NCI-H1105 (cell line): ENCODE results near the gene ERC2.

ENCODE experiments used
- DNase-seq: peaks from one replicate; lab custom pipeline; 2025; lab: John Stamatoyannopoulos, UW

ERC2 gene

GRCh38 chr3:55494976-55495375 is 973.3 kb downstream of the ERC2 start:
- no peak for DNase-seq

GRCh38 chr3:55492976-55493375 is 975.3 kb downstream of the ERC2 start:
- no peak for DNase-seq

- DNase-seq, result no peak
These were observed 976.9 kb downstream of the ERC2 start for GRCh38 chr3:55491296-55491816.

DNA sequence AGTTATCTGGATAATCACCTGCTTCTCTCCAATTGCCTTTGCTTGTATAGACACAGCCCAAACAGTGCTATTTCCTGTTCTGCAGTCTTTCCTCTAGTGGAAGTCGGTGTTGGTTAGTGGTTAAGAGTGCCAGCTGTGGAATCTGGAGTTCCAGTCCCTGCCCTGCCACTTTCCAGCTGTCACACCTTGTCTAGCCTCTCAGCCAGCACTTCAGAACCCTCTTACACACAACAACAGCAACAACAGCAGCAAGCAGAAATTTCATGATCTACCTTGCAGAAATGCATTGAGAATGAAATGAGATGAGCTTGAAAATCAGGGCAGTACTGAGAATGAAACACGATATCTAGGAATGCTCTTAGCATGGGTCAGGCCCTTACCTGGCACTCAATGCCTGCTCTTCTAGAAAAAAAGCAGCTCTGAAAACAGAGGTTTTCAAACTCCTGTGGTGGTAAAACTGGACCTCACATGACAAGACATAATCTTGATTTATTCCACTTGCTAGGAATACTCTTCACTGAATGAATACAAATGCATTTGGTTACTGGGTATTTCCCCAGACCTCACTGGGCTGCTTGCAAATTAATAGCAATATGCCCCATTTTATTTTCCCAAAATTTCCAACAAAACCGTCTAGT is 977.9 kb downstream of the ERC2 start:
- no peak for DNase-seq

DNA sequence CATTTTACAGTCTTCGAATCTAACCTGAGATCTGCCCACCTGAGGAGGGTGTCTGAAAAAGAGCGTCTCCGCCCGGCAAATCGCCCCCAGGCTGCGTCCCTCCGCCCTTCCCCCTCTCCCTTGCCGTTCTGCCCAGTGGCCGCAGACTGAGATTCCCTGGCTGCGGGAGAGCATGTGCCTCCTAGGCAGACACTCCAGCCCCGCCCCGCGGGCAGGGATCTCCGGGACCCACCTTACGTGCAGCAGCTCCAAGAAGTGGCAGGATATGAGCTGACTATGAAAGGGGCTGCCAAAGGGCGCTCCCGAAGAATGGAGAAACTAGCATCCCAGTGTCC is 978.5 kb downstream of the ERC2 start:
- DNase-seq, result no peak

GRCh38 chr3:55488398-55489055 is 979.7 kb downstream of the ERC2 start:
- no peak for DNase-seq

DNA sequence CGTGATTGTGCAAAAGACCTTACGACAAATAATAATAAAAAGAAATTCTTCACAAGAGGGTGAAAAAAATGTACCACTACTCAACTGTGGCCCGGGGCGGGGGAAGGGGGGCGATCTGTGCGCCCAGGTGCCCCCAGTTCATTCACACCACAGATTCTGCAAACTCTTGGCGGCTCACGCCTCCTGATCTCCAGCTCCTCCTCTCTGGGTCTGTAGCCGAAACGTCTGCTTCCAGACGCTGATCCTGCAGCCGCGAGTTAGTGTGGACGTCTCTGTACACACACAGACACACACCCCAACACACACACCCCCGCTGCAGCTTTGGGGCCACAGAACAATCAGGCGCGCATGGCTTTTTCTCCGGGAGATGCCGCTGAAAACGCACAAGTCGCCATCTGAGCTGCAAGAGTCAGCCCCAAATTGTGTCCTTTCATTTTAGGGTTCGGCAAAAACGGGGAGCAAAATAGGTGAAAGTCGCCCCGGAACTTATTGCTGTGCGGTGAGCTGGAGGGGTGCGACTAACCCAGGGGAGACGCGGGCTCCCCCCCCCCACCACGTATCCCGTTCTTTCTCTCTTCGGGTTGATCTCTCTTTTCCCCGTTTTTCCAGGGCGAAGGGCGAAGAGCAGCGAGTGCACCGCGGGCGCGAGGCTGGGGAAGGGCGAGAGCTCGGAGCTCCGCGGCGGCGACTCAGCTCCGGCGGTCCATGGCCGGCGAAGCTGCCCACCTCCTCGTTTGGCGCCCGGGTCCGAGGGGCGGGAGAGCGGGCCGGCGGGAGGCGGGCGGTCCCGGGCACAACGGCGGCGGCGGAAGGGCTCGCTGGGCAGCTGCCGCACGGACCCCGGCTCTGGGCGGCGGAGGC is 980.7 kb downstream of the ERC2 start:
- DNase-seq, result no peak

DNA sequence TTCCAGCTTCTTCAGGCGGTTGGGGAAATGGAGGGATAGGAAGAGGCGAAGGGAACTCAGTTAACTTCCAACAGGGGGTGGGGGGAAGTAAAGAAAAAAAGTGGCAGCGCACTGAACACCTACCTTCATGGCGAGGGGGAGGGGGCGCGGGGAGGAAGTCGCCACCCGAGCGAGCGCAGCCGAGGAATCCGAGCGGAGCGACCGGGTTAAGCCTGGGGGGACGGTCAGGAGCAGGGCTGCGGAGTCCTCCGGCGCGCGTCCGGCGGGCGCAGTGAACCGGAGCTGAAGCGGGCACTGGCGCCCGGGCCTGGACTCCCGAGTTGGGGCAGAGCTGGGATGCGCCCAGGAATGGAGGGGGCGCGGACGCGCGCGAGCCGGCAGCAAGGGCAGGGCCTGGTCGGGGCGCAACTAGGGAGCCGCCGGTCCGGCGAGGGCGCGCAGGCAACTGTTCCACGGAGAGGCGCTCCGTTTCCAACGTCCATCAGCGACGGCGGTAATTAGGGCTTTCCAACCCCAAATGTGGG is 981.3 kb downstream of the ERC2 start, which contains the start of gene WNT5A:
Gene WNT5A (minus strand): TSS at position 450 of the 524 bp plus-strand sequence. CDS start 321 bp downstream, at position 129.
- no peak for DNase-seq

DNA sequence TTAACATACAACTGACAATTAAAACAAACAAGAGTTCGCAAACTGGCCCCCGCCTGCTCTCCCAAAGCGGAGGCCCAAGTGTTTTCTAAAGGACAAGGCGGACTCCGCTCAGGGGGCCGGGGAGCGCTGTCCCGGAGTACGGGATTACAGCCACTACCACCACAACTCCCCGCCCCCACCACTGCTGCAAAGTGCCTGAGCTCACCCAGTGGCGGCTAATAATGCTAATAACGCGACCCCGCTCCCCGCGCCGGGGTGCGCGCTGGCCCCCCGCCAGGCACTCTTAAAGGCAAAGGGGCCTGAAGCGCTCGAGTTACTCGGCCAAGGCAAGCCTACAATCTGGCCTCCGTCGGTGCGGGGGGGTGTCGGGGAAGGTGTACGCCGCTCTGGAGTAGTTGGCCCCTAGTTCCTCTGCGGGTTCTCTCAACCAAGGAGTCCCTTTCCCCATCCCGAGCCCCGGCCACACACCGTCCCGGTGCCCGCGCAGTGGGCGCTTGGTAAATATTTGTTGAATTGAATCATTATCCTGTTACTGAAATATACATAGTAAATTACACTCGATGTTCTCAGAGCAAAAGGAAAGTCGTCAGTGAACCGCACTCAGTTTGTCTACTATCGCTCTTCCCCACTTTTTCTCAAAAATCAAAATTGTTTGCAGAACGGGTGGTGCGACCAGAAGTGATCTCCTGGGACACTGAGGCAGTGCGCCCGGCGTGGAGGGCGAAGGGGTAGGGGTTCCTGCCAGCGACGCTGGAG is 982.0 kb downstream of the ERC2 start:
- DNase-seq, result peak; percentile 45

- DNase-seq, result no peak
These were observed 983.2 kb downstream of the ERC2 start for GRCh38 chr3:55484801-55485791.

DNA sequence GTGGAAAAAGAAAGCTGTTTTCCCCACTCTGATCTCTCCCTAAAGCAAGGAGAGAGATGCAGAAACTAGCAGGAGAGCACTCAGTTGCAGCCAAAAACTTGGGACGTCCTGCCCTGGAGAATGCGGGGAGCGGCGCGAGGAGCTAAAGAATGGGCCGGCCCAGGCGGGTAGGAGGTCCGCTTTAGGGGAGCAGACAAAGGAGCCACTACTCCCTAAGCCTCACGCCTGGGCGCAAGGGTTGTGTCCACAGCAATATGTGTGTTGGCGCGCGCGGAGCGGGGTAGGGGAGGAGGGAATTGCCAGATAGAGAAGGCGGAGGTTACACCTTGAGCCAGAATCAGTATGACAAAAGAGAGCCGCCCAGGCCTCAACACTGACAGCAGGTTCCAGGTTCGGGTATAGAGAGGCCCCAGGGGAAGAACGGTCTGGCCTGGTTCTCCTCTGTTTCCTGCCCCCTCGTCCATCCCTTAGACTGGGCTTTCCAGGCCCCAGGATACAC is 984.0 kb downstream of the ERC2 start:
- no peak for DNase-seq

DNA sequence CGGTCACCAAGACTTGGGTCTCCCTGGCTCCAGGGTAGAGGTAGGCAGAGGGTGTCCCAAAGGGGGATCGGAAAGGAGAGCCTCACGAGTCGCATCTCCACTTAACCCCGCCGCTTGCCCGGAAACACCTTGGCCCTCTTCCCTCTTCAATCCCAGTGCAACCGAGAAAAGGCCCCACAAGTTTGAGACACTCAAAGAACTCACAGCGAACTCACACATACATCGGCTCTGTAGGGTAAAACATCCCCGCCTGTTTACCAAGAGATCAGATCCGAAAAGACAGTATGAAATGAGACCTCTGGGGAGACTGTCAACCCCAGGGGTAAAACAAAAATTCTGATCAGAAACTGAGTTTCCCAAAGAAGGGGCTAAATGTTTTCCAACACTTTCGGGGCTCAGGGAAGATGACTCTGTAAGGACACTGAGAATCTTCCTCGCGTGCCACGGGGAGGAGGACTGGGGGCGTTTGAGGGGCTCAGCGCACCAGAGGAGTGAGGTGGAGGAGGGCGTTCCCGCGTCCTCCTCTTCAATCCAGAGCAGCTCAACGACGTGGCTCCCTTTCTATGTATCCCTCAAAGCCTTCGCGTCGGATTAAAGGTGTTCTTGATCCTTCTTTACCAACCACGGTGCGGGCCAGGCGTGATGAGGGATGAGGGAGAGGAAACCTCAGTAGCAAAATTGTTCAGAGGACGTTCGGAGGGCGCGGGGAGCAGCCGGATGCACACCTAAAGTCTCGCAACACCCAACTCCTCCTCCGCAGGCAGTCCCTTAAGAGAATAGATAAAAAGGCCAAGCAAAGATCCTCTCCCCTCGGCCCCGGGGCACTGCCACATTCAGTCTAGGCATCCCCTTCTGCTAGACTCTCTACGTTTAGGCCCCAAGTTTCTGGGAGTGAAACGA is 984.8 kb downstream of the ERC2 start:
- no peak for DNase-seq

DNA sequence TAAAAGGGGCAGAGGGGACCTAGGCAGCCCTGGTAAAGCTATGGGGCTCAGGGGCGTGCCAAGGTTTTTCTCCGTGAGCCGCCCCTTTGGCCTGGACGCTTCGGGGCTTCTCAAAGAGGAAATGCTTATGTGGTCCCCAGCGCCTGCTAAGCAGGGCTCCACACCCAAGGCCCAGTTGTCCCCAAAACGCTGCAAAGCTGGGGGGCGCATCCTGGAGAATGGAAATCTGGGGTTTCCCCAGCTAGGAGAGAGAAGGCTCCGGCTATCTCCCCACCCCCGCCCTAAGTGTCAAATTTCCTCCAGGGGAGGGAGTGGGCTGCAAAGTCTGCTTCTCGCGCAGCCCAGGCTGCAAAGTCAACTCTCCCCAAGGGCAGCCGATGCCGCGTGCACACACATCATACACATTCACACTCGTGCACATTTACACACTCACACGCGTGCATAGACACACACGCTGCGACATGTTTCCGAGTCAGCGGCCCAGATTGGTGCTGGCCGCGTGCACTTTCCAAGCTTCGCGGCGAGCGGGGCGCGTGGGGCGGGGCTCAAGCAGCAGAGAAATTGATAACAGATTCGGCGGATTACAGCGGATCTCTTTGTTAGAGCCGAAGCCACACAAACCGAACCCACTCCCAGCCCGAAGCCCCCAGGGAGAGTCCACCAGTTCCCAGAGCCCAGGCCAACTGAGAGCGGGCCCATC is 985.6 kb downstream of the ERC2 start:
- DNase-seq, result no peak

DNA sequence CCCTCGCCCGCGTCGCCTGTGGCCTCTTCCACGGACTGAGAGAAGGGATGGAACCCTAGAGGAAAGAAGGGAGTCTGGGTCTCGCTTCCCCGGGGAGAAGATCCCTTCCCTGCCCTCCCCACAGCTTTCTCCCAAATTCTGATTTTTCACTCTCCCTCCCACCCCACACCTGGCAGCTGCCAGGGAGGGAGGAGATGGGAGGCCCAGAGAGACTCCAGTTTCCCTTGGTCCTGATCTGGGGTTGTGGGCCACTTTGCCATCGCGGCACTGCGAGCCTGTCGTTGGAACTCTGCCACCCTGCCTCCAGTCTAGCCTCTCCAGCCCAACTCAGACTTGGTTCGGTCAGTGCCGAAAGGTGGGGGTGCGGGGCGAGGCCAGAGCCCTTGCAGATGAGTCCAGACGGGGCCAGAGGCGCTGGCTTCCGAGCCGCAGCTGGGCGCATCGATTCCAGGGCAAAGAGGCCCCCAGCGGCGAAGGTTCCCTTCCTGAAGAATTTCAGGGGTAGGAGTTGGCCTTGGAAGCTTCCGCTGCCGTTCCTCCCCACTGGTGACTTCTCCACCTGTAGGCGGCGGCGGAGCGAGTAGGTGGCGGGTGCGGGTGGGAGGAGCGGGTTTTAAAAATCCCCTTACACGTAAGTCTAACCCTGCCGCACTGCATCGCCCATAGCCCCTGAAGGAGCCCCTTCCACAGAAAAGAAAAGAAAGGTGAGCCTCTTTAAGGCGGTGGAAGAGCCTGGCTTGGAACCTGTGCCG is 986.3 kb downstream of the ERC2 start:
- no peak for DNase-seq

GRCh38 chr3:55480911-55481743 is 987.1 kb downstream of the ERC2 start:
- no peak for DNase-seq

DNA sequence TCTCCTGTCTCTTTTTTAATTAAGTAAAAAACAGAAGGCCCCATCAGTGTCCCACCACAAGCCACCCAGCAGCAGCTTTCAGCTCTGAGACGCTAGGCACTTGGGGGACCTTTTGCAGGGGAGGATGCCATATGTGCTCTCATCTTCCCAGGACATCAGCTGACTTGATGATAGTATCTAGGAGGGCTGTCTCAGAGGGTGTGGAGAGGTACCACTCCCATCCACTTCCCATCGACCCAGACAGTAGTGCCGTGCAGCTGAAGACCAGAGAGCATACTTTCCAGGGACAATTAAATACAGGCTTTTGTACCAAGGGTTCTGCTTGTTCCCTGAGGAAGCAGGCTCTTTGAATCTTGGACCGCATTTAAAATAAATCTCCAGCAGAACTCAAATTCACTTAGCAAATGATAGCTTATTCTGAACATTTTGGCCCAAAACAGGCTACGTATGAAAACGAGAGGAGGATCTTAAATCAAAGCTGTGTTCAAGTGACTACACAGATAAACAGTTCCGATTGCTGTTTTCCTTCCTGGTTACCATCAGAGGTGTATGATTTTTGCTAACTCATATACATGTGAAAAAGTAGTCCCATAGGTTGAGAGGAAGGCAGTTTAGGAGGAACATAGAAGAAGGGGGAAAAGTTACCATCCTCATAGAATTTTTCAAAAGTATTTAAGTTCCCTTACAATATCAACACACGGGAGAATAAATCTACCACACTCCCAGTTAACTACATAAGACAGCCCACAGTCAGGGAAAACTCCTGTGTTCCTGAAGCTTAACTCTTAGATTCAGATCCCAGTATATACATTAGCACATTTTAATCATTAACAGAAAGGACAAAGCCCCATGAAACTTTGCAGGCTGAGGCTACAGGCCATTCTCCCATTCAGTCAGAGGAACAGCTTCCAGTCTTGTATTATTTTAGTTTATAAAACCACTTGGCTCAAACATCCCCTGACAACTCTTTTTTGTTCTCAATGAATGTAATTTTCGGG is 990.7 kb downstream of the ERC2 start:
- DNase-seq, result no peak
